Thoracic aorta (tissue), 2 donors: Measurements from ENCODE around the gene GP1BB. TPM values are rescaled to one million over a fixed set of nuclear protein-coding genes. Genes with fewer than 3 reads are reported as not detected.

Experiments
- ATAC-seq: fragments of 150-250 bp; one replicate; pipeline ENCODE4 v1.8.0; 2017; ENCODE audit warnings: low read depth; ENCODE audit not compliant: insufficient number of reproducible peaks, low FRiP score
- DNase-seq: peaks from one replicate; pipeline ENCODE4 v3.0.0-alpha.2; 2020; ENCODE audit warnings: low spot score
- H3K27ac ChIP-seq, 2 donors: fragments of 200-600 bp; sonication (generic); 1 replicate in 1 of 2; 2 replicates in 1 of 2; pipeline ENCODE4 v1.5.1; 2016; ENCODE audit warnings: mild to moderate bottlenecking in 2 of 2, moderate library complexity in 2 of 2
- H3K27me3 ChIP-seq: fragments of 200-600 bp; sonication (generic); replicated peaks from 2 replicates; pipeline ENCODE4 v1.6.0; 2016; ENCODE audit warnings: mild to moderate bottlenecking; ENCODE audit not compliant: insufficient read depth
- H3K36me3 ChIP-seq: fragments of 200-600 bp; sonication (generic); one replicate; pipeline ENCODE4 v1.5.1; 2016
- H3K4me1 ChIP-seq, 2 donors: fragments of 200-600 bp; sonication (generic); 1 replicate in 1 of 2; 2 replicates in 1 of 2; pipeline versions ENCODE4 v1.5.1 to v1.6.0; 2016; ENCODE audit warnings: low read depth in 2 of 2, mild to moderate bottlenecking in 1 of 2; ENCODE audit not compliant: control insufficient read depth in 1 of 2
- H3K4me3 ChIP-seq: fragments of 200-600 bp; sonication (generic); 2 replicates; pipeline ENCODE4 v1.5.1; 2016; ENCODE audit warnings: mild to moderate bottlenecking
- H3K9me3 ChIP-seq: fragments of 200-600 bp; sonication (generic); 2 replicates; pipeline ENCODE4 v1.5.1; 2016
- total RNA-seq, 2 donors: library from RNA; depleted of rRNA; stranded (reverse); fragments of >200 nt; gene quantifications; one replicate each; pipeline versions ENCODE4 v1.1.0 to v1.2.3, GENCODE V29; 2016
- TF ChIP-seq, protein P1 (sequence below): fragments of 200-600 bp; sonication (generic); IDR thresholded peaks from one replicate; pipeline ENCODE4 v1.5.1; 2019; ENCODE audit warnings: antibody characterized with exemption

GP1BB gene
- total RNA-seq, 2 donors from 2014 or later: 13.1 to 30.3 TPM

DNA sequence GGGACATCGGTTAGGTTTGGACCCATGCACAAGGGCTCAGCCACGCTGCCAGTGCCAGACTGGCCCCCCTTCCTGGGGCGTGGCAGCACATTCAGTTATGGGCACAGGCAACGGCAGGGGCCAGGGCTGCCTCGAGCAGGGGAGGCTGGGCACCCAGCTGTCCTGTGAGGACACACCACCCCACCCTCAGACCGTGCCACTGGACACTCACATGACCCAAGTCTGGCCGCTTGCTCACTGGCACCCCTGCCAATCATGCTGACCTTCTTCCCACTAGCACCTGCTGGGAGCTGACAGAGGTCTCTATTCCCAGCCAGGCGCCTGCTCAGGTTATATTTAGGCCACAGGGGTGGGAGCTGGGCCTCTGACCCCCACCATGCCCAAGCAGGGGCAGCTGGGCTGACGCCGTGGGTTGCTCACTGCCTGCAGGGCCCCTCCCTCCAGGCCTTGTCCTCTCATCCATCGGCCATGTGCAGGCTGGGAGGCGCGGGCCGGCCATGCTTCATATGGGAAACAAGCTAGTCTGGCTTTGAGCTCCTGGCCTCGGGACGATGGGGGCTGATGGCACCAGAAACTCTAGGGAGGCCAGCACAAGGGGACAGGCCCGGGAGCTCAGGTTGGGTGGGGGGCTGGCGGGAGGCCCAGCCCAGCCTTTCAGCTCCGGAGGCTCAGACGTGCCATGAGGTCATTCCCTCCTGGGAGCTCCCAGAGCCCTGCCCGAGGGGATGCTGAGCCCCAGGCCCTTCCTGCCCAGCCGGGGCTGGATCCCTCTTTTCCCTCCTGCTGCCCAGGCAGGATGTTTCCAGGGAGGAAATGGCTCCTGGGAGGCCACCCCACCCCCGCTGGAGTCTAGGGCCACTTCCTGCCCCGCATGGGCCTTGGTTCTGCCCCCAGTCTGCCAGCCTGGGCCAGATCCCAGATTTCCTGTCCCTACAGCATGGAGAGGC is 22.1 kb downstream of the GP1BB start:
- H3K27me3 ChIP-seq: no peaks in the 10 kb centered on the region
- ATAC-seq: no peak
- no peaks in the 10 kb centered on the region for H3K9me3 ChIP-seq
- H3K4me3 ChIP-seq: no peak overlapping the region
- no peaks in the 10 kb centered on the region for H3K4me1 ChIP-seq
- DNase-seq: no peak
- TF ChIP-seq, protein P1, sequence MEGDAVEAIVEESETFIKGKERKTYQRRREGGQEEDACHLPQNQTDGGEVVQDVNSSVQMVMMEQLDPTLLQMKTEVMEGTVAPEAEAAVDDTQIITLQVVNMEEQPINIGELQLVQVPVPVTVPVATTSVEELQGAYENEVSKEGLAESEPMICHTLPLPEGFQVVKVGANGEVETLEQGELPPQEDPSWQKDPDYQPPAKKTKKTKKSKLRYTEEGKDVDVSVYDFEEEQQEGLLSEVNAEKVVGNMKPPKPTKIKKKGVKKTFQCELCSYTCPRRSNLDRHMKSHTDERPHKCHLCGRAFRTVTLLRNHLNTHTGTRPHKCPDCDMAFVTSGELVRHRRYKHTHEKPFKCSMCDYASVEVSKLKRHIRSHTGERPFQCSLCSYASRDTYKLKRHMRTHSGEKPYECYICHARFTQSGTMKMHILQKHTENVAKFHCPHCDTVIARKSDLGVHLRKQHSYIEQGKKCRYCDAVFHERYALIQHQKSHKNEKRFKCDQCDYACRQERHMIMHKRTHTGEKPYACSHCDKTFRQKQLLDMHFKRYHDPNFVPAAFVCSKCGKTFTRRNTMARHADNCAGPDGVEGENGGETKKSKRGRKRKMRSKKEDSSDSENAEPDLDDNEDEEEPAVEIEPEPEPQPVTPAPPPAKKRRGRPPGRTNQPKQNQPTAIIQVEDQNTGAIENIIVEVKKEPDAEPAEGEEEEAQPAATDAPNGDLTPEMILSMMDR: no peak
- H3K36me3 ChIP-seq: no peaks in the 10 kb centered on the region
- H3K27ac ChIP-seq: no peak overlapping the region

DNA sequence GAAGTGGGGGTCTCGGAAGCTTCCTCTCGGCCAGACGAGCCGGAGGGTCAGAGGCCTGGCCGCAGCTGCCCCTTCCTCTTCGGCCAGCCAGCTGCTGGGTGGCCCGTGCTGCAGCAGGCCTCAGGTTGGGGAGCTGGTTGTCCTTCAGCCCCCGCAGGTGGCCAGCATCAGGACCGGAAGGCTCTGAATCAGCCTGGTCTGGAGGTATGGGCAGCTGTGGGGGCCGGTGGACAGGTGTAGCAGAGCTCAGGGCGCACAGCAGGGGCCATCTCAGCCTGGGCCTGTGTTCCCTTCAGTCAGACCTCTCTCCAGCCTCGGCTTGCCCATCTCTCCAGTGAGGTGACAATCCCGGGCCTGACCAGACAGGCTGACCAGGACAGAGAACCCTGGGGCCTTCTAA is 23.4 kb downstream of the GP1BB start:
- ATAC-seq (no peak), DNase-seq (no peak)
- H3K4me1 ChIP-seq: no peaks in the 10 kb centered on the region
- no peak overlapping the region for H3K4me3 ChIP-seq
- no peaks in the 10 kb centered on the region for H3K27me3 ChIP-seq
- H3K27ac ChIP-seq: no peak overlapping the region
- no peaks in the 10 kb centered on the region for H3K36me3 ChIP-seq
- TF ChIP-seq, protein P1: no peak
- H3K9me3 ChIP-seq: no peaks in the 10 kb centered on the region

DNA sequence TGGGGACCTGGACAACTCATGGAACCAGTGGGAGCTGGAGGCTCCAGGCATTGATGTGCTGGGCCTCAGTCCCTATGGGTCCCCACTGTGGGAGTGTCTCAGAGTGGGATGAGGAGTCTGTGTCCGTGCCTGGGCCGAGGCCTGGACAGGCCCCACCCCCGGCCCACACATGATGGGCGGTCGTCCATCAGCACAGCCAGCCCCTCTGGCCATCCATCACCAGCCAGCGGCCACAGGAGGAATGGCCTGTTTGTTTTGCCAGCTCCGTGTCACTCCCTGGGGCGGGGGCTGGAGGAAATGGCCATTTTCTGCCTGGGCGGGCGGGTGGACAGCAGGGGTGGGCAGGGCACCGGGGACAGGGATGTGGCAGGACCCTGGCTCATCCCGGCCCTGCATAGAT is 24.2 kb downstream of the GP1BB start:
- no peaks in the 10 kb centered on the region for H3K9me3 ChIP-seq
- no peak overlapping the region for H3K4me3 ChIP-seq
- TF ChIP-seq, protein P1: no peak
- H3K4me1 ChIP-seq: no peaks in the 10 kb centered on the region
- no peaks in the 10 kb centered on the region for H3K27me3 ChIP-seq
- DNase-seq: no peak
- ATAC-seq: no peak
- no peaks in the 10 kb centered on the region for H3K36me3 ChIP-seq
- no peak overlapping the region for H3K27ac ChIP-seq

DNA sequence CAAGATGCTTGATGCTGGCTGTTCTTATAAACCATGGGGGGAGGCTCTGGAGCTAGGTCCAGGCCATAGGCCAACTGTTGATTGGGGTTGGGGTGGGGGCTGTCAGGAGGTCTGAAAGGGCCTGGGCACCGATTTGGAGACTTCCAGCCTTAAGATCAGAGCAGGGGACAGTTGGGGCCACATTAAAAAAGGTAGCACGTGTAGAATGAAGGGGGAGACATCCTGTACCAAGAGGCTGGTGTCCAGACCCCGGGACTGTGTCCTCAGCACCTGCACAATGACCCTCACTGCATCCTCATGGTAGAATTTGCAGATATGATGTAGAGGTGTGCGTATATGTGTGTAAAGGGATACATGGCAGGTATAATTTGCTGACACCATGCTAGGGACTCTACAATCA is 24.8 kb downstream of the GP1BB start:
- DNase-seq: no peak
- no peak overlapping the region for H3K4me3 ChIP-seq

DNA sequence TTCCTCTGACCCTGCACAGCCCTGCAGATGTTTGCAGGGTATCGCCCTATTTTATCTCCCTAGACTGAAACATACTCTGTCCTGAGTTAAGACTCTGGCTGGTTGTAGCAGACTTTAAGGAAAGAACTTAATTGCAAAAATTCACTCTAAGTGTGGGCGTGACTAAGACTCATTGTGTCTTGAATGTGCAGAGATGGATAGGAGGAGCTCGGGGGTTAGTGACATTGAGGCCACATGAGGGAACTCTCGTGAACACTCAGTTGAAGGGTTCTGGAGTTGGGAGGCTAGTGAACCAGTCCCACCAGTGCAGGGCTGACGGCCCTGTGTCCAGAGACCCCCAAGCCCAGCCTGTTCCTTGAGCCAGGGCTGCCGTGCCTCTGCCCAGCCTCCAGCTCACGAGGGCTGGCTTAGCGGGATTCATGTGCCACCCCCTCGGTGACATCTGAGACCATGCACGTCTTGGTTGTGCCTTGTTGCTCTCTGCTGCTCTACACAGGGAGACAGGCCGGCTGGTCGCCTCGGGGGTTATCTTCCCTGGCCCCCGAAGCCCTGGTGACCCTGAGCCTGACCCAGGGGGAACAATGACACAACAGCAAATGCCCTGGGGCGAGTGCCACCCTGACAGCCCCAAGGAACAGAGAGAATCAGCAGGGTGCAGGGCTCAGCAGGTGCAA is 25.8 kb downstream of the GP1BB start:
- Histone ChIP-seq H3K4me1 (no peaks in the 10 kb centered on the region), H3K27me3 (no peaks in the 10 kb centered on the region), H3K36me3 (no peaks in the 10 kb centered on the region), H3K27ac (no peak overlapping the region), H3K9me3 (no peaks in the 10 kb centered on the region), H3K4me3 (no peak overlapping the region)
- no peak for DNase-seq
- ATAC-seq: no peak
- TF ChIP-seq, protein P1: no peak

More for the DNA sequence above, 24.8 kb downstream of the GP1BB start:
- Histone ChIP-seq H3K36me3 (no peaks in the 10 kb centered on the region), H3K4me1 (no peaks in the 10 kb centered on the region), H3K27me3 (no peaks in the 10 kb centered on the region), H3K9me3 (no peaks in the 10 kb centered on the region), H3K27ac (no peak overlapping the region)
- ATAC-seq: no peak
- TF ChIP-seq, protein P1: no peak
